Measurements from ENCODE around the gene GPC1. TPM values are rescaled to one million over a fixed set of nuclear protein-coding genes. Genes with fewer than 3 reads are reported as not detected.

The GPC1 gene
- total and polyA plus RNA-seq, 10 of the 15 experiments (the other 5 are each of a cell fraction or from before 2014, with no cell fraction given), result 0.06 to 0.77 (median 0.23) TPM; not detected in 3

- ChIA-PET CTCF (interaction anchor here (0.6 to 1.7 kb wide), 2 partner anchors 12 to 1496 kb away, joined by 3 to 5 read pairs; no protein-coding TSS in a partner anchor), SMC1A (ENCODE audit: uncharacterized antibody, unreplicated experiment) (no interaction called here), RAD21 (ENCODE audit: unreplicated experiment) (no interaction called here), POLR2A (no interaction called here)
- no peaks in the 10 kb centered on the region for H3K27me3 ChIP-seq (replicated peaks in 1 of 2; ENCODE audit: control insufficient read depth in 2 of 2, insufficient read depth in 2 of 2, low read length in 1 of 2)
- H3K36me3 ChIP-seq (ENCODE audit: control insufficient read depth in 2 of 2, insufficient read depth in 2 of 2, low read length in 1 of 2), result 0 out of 4 replicates have a peak, but pooled peaks cover 0 to 2% of the 10 kb centered on the region in 2 experiments
- no peak overlapping the region for H3K27ac ChIP-seq (ENCODE audit: control insufficient read depth, insufficient read depth)
- FAIRE-seq (no peak), ATAC-seq (no peak), DNase-seq (ENCODE audit: low read depth, low spot score) (no peak)
- H3K4me3 ChIP-seq, result no peak overlapping the region
- no peaks in the 10 kb centered on the region for H3K9me3 ChIP-seq (replicated peaks; ENCODE audit: control insufficient read depth, insufficient read depth, low read length)
- 77% methylated on average over 5 of the region's 14 CpGs for WGBS (ENCODE audit: insufficient coverage, insufficient replicate concordance, low lambda C conversion rate, missing lambda C conversion rate)
- in situ Hi-C loops (cut with MboI), result loop anchor here (25.0 kb wide), 1 partner anchor 335 kb away; no protein-coding TSS in a partner anchor
- no peak for TF ChIP-seq JUND (IDR thresholded peaks at IDR 0.05; ENCODE audit: low read depth, low read length)
- TF ChIP-seq NBN (IDR thresholded peaks at IDR 0.05), result no peak
- TF ChIP-seq ZBTB33 (IDR thresholded peaks at IDR 0.05), result no peak
- no peak for TF ChIP-seq YBX1 (IDR thresholded peaks at IDR 0.05)
- no peak for TF ChIP-seq PML (IDR thresholded peaks at IDR 0.05; ENCODE audit: low read length)
- no TSS peak for BruUV-seq (replicated peaks)
- H3K79me2 ChIP-seq (ENCODE audit: control insufficient read depth, insufficient read depth, low read length), result no peaks in the 10 kb centered on the region
- no peak overlapping the region for H3K9ac ChIP-seq (ENCODE audit: control insufficient read depth, insufficient read depth, low read length)
- H3K4me1 ChIP-seq (ENCODE audit: control insufficient read depth, insufficient read depth, low read length), result no peaks in the 10 kb centered on the region
- H3K4me2 ChIP-seq (ENCODE audit: control insufficient read depth, insufficient read depth), result no peak overlapping the region
- intact Hi-C loops (cut with micrococcal nuclease; ENCODE audit: unreplicated experiment), result no loop called here
- H4K20me1 ChIP-seq (ENCODE audit: control insufficient read depth, insufficient read depth), result no peaks in the 10 kb centered on the region
- H2AFZ ChIP-seq (ENCODE audit: control insufficient read depth, low read depth, low read length), result no peak overlapping the region
Observed at GRCh38 chr2:240502430-240503121, 67.1 kb downstream of the GPC1 start.

- POLR2A ChIA-PET, result no interaction called here
- 98% methylated on average over 9 of the region's 9 CpGs for WGBS (ENCODE audit: insufficient coverage, insufficient replicate concordance, low lambda C conversion rate, missing lambda C conversion rate)
- FAIRE-seq, result no peak
- RAD21 ChIA-PET (ENCODE audit: unreplicated experiment), result no interaction called here
- Histone ChIP-seq H3K9ac (ENCODE audit: control insufficient read depth, insufficient read depth, low read length) (no peak overlapping the region), H4K20me1 (ENCODE audit: control insufficient read depth, insufficient read depth) (no peaks in the 10 kb centered on the region), H3K4me1 (ENCODE audit: control insufficient read depth, insufficient read depth, low read length) (no peaks in the 10 kb centered on the region), H3K4me3 (no peak overlapping the region), H2AFZ (ENCODE audit: control insufficient read depth, low read depth, low read length) (no peak overlapping the region), H3K27ac (ENCODE audit: control insufficient read depth, insufficient read depth) (no peak overlapping the region), H3K9me3 (replicated peaks; ENCODE audit: control insufficient read depth, insufficient read depth, low read length) (no peaks in the 10 kb centered on the region), H3K4me2 (ENCODE audit: control insufficient read depth, insufficient read depth) (no peak overlapping the region), H3K79me2 (ENCODE audit: control insufficient read depth, insufficient read depth, low read length) (no peaks in the 10 kb centered on the region), H3K27me3 (replicated peaks in 1 of 2; ENCODE audit: control insufficient read depth in 2 of 2, insufficient read depth in 2 of 2, low read length in 1 of 2) (no peaks in the 10 kb centered on the region), H3K36me3 (ENCODE audit: control insufficient read depth in 2 of 2, insufficient read depth in 2 of 2, low read length in 1 of 2) (no peaks in the 10 kb centered on the region)
- no TSS peak for BruUV-seq (replicated peaks)
- no peak for DNase-seq (ENCODE audit: low read depth, low spot score)
- SMC1A ChIA-PET (ENCODE audit: uncharacterized antibody, unreplicated experiment), result no interaction called here
- intact Hi-C loops (cut with micrococcal nuclease; ENCODE audit: unreplicated experiment), result no loop called here
- CTCF ChIA-PET, result interaction anchor here (1.7 kb wide), 1 partner anchor 11 kb away, joined by 5 read pairs; no protein-coding TSS in a partner anchor
- ATAC-seq, result no peak
- in situ Hi-C loops (cut with MboI), result loop anchor here (25.0 kb wide), 1 partner anchor 334 kb away; no protein-coding TSS in a partner anchor
- no peak for TF ChIP-seq NFIC (IDR thresholded peaks at IDR 0.05; ENCODE audit: low read depth, low read length)
- TF ChIP-seq PKNOX1 (IDR thresholded peaks at IDR 0.05), result no peak
- TF ChIP-seq TCF7 (IDR thresholded peaks at IDR 0.05; ENCODE audit: borderline replicate concordance), result no peak
- no peak for TF ChIP-seq NBN (IDR thresholded peaks at IDR 0.05)
- no peak for TF ChIP-seq MLLT1 (IDR thresholded peaks at IDR 0.05)
Observed at GRCh38 chr2:240503375-240503774, 67.9 kb downstream of the GPC1 start.
